ENCODE data around the gene HNRNPM.

Gene HNRNPM

GRCh38 chr19:8475005-8475404 is 30.2 kb downstream of the HNRNPM start:
- Histone ChIP-seq H3K4me2 (ENCODE audit: low read depth, low read length) (no peak overlapping the region), H4K20me1 (ENCODE audit: insufficient read depth, low read length) (peaks cover 21% of the 10 kb centered on the region), H3K27me3 (replicated peaks; ENCODE audit: insufficient read depth, low read length) (no peaks in the 10 kb centered on the region), H3K9ac (ENCODE audit: low read length) (no peak overlapping the region), H3F3A (ENCODE audit: insufficient read depth, low read length) (peaks cover 18% of the 10 kb centered on the region), H3K9me3 (replicated peaks; ENCODE audit: insufficient read depth, low read length) (no peaks in the 10 kb centered on the region), H2AFZ (ENCODE audit: low read length) (no peak overlapping the region), H3K36me3 (replicated peaks; ENCODE audit: insufficient read depth, low read length) (peaks cover 11% of the 10 kb centered on the region), H3K4me1 (ENCODE audit: low read length) (peaks cover 19% of the 10 kb centered on the region), H3K9me2 (replicated peaks; ENCODE audit: insufficient read depth, low read length) (no peaks in the 10 kb centered on the region), H3K4me3 (ENCODE audit: low read length) (no peak overlapping the region), H3K27ac (ENCODE audit: low read length) (no peak overlapping the region), H3K79me2 (ENCODE audit: low read length) (peaks cover 77% of the 10 kb centered on the region)
- no peak for DNase-seq
- no peak for TF ChIP-seq EZH2phosphoT487 (IDR thresholded peaks at IDR 0.05; ENCODE audit: low read length)
- TF ChIP-seq CTCF (IDR thresholded peaks at IDR 0.05; ENCODE audit: low read length) = no peak
- TF ChIP-seq EZH2 (optimal IDR thresholded peaks at IDR 0.05; ENCODE audit: low read depth, low read length) = no peak

- peaks cover 19% of the 10 kb centered on the region for H3K4me1 ChIP-seq (ENCODE audit: low read length)
- no peak overlapping the region for H3K9ac ChIP-seq (ENCODE audit: low read length)
- H3K4me2 ChIP-seq (ENCODE audit: low read depth, low read length) = no peak overlapping the region
- no peak for DNase-seq
- H2AFZ ChIP-seq (ENCODE audit: low read length) = no peak overlapping the region
- no peak overlapping the region for H3K27ac ChIP-seq (ENCODE audit: low read length)
- H3K27me3 ChIP-seq (replicated peaks; ENCODE audit: insufficient read depth, low read length) = no peaks in the 10 kb centered on the region
- no peaks in the 10 kb centered on the region for H3K9me2 ChIP-seq (replicated peaks; ENCODE audit: insufficient read depth, low read length)
- H4K20me1 ChIP-seq (ENCODE audit: insufficient read depth, low read length) = peaks cover 31% of the 10 kb centered on the region
- H3F3A ChIP-seq (ENCODE audit: insufficient read depth, low read length) = peaks cover 18% of the 10 kb centered on the region
- H3K79me2 ChIP-seq (ENCODE audit: low read length) = peaks cover 77% of the 10 kb centered on the region
- H3K36me3 ChIP-seq (replicated peaks; ENCODE audit: insufficient read depth, low read length) = peaks cover 11% of the 10 kb centered on the region
- TF ChIP-seq EZH2 (optimal IDR thresholded peaks at IDR 0.05; ENCODE audit: low read depth, low read length) = no peak
- H3K4me3 ChIP-seq (ENCODE audit: low read length) = no peak overlapping the region
- H3K9me3 ChIP-seq (replicated peaks; ENCODE audit: insufficient read depth, low read length) = no peaks in the 10 kb centered on the region
Measured at GRCh38 chr19:8476524-8476923, 31.7 kb downstream of the HNRNPM start.

GRCh38 chr19:8477889-8478288 is 33.1 kb downstream of the HNRNPM start:
- Histone ChIP-seq H3K9ac (ENCODE audit: low read length) (no peak overlapping the region), H3K27ac (ENCODE audit: low read length) (no peak overlapping the region), H3K4me2 (ENCODE audit: low read depth, low read length) (no peak overlapping the region), H4K20me1 (ENCODE audit: insufficient read depth, low read length) (peaks cover 38% of the 10 kb centered on the region), H3K36me3 (replicated peaks; ENCODE audit: insufficient read depth, low read length) (peaks cover 8% of the 10 kb centered on the region), H3K4me3 (ENCODE audit: low read length) (no peak overlapping the region), H3K9me3 (replicated peaks; ENCODE audit: insufficient read depth, low read length) (no peaks in the 10 kb centered on the region), H3F3A (ENCODE audit: insufficient read depth, low read length) (peaks cover 15% of the 10 kb centered on the region), H3K27me3 (replicated peaks; ENCODE audit: insufficient read depth, low read length) (no peaks in the 10 kb centered on the region), H3K4me1 (ENCODE audit: low read length) (peaks cover 15% of the 10 kb centered on the region), H3K79me2 (ENCODE audit: low read length) (peaks cover 86% of the 10 kb centered on the region), H3K9me2 (replicated peaks; ENCODE audit: insufficient read depth, low read length) (no peaks in the 10 kb centered on the region), H2AFZ (ENCODE audit: low read length) (no peak overlapping the region)
- TF ChIP-seq EZH2phosphoT487 (IDR thresholded peaks at IDR 0.05; ENCODE audit: low read length) = no peak
- TF ChIP-seq CTCF (IDR thresholded peaks at IDR 0.05; ENCODE audit: low read length) = no peak
- no peak for TF ChIP-seq EZH2 (optimal IDR thresholded peaks at IDR 0.05; ENCODE audit: low read depth, low read length)
- DNase-seq = no peak

GRCh38 chr19:8478598-8478997 is 33.8 kb downstream of the HNRNPM start:
- Histone ChIP-seq H2AFZ (ENCODE audit: low read length) (no peak overlapping the region), H3K9me3 (replicated peaks; ENCODE audit: insufficient read depth, low read length) (no peaks in the 10 kb centered on the region), H3K27ac (ENCODE audit: low read length) (no peak overlapping the region), H3K27me3 (replicated peaks; ENCODE audit: insufficient read depth, low read length) (no peaks in the 10 kb centered on the region), H3K4me1 (ENCODE audit: low read length) (peaks cover 10% of the 10 kb centered on the region), H3K4me3 (ENCODE audit: low read length) (no peak overlapping the region), H3F3A (ENCODE audit: insufficient read depth, low read length) (peaks cover 9% of the 10 kb centered on the region), H3K4me2 (ENCODE audit: low read depth, low read length) (no peak overlapping the region), H4K20me1 (ENCODE audit: insufficient read depth, low read length) (peaks cover 38% of the 10 kb centered on the region), H3K36me3 (replicated peaks; ENCODE audit: insufficient read depth, low read length) (peaks cover 13% of the 10 kb centered on the region), H3K79me2 (ENCODE audit: low read length) (peaks cover 91% of the 10 kb centered on the region), H3K9ac (ENCODE audit: low read length) (no peak overlapping the region), H3K9me2 (replicated peaks; ENCODE audit: insufficient read depth, low read length) (no peaks in the 10 kb centered on the region)
- TF ChIP-seq CTCF (IDR thresholded peaks at IDR 0.05; ENCODE audit: low read length) (no peak), EZH2phosphoT487 (IDR thresholded peaks at IDR 0.05; ENCODE audit: low read length) (no peak), EZH2 (optimal IDR thresholded peaks at IDR 0.05; ENCODE audit: low read depth, low read length) (no peak)
- DNase-seq = no peak
